Keratinocyte (primary cell): Measurements from ENCODE around the gene KLHL5. TPM values are rescaled to one million over a fixed set of nuclear protein-coding genes. Genes with fewer than 3 reads are reported as not detected.

Source experiments
- DNase-seq: peaks from one replicate; pipeline ENCODE4 v3.0.0-alpha.2; 2011; ENCODE audit warnings: low read depth, missing footprints, low spot score
- FAIRE-seq: peaks from 2 replicates; lab custom pipeline; 2011; peaks lifted over from hg19 to GRCh38; lab: Jason Lieb, UNC
- H2AFZ ChIP-seq: 2 replicates; pipeline ENCODE4 v1.6.0; 2012; ENCODE audit warnings: low read length, control low read depth, inconsistent platforms; ENCODE audit not compliant: control insufficient read depth
- H3K27ac ChIP-seq: 2 replicates; pipeline ENCODE4 v1.5.1; 2011; ENCODE audit warnings: low read length; ENCODE audit not compliant: control insufficient read depth, insufficient read depth
- H3K27me3 ChIP-seq: 3 replicates; pipeline ENCODE4 v1.6.0; 2011; ENCODE audit warnings: low read length; ENCODE audit not compliant: control insufficient read depth, insufficient read depth; ENCODE audit errors: extremely low read depth
- H3K36me3 ChIP-seq, 2 experiments: 2 replicates in 1 of 2; 3 replicates in 1 of 2; pipeline ENCODE4 v1.5.1; 2011; ENCODE audit warnings: low read length in 2 of 2, mild to moderate bottlenecking in 1 of 2; ENCODE audit not compliant: control insufficient read depth in 2 of 2, insufficient read depth in 2 of 2; ENCODE audit errors: extremely low read depth in 1 of 2
- H3K4me1 ChIP-seq: 3 replicates; pipeline ENCODE4 v1.5.1; 2011; ENCODE audit warnings: low read length; ENCODE audit not compliant: control insufficient read depth, insufficient read depth; ENCODE audit errors: extremely low read depth
- H3K4me2 ChIP-seq: 3 replicates; pipeline ENCODE4 v1.6.0; 2011; ENCODE audit warnings: low read depth, low read length; ENCODE audit not compliant: control insufficient read depth, insufficient read depth; ENCODE audit errors: extremely low read depth
- H3K4me3 ChIP-seq, 3 experiments: fragments of 200-600 bp in 1 of 3; sonication (generic) in 1 of 3; 2 replicates in 2 of 3; 3 replicates in 1 of 3; pipeline ENCODE4 v1.5.1; 2011 to 2016; ENCODE audit warnings: low read length in 3 of 3, mild to moderate bottlenecking in 3 of 3, control low read depth in 2 of 3, inconsistent platforms in 1 of 3, low read depth in 1 of 3, mixed read lengths in 1 of 3, mixed run types in 1 of 3, moderate library complexity in 1 of 3; ENCODE audit not compliant: control insufficient read depth in 2 of 3, insufficient read depth in 2 of 3; ENCODE audit errors: extremely low read depth in 1 of 3
- H3K79me2 ChIP-seq: 2 replicates; pipeline ENCODE4 v1.6.0; 2012; ENCODE audit warnings: low read length; ENCODE audit not compliant: control insufficient read depth, insufficient read depth
- H3K9ac ChIP-seq: 3 replicates; pipeline ENCODE4 v1.6.0; 2011; ENCODE audit warnings: low read length; ENCODE audit not compliant: control insufficient read depth, insufficient read depth; ENCODE audit errors: extremely low read depth
- H3K9me1 ChIP-seq: 3 replicates; pipeline ENCODE4 v1.6.0; 2011; ENCODE audit warnings: low read length; ENCODE audit not compliant: control insufficient read depth, insufficient read depth; ENCODE audit errors: extremely low read depth
- H3K9me3 ChIP-seq: 2 replicates; pipeline ENCODE4 v1.5.1; 2012; ENCODE audit warnings: low read depth, low read length; ENCODE audit not compliant: control insufficient read depth
- H4K20me1 ChIP-seq: 3 replicates; pipeline ENCODE4 v1.6.0; 2011; ENCODE audit warnings: low read length; ENCODE audit not compliant: control insufficient read depth, insufficient read depth; ENCODE audit errors: extremely low read depth
- CTCF ChIP-seq, 3 experiments: IDR thresholded peaks in 1 of 3; conservative IDR thresholded peaks in 1 of 3; optimal IDR thresholded peaks in 1 of 3; 2 replicates in 2 of 3; 3 replicates in 1 of 3; pipeline versions ENCODE3 to v1.5.1; 2011; ENCODE audit warnings: low read length in 3 of 3, mild to moderate bottlenecking in 3 of 3, moderate library complexity in 2 of 3, control low read depth in 1 of 3, inconsistent platforms in 1 of 3; ENCODE audit not compliant: insufficient read depth in 2 of 3; ENCODE audit errors: extremely low read depth in 1 of 3
- EZH2 ChIP-seq: IDR thresholded peaks from one replicate; pipeline ENCODE4 v1.6.1; 2012; ENCODE audit warnings: inconsistent platforms, mild to moderate bottlenecking, low read length, moderate library complexity
- dilution Hi-C: fragments of 300-500 bp; cut with MboI; formaldehyde crosslinking; loops from one replicate; pipeline ENCODE4 v1.7.0; 2020; ENCODE audit warnings: low sequenced_read_pairs; ENCODE audit not compliant: extremely low pct_ligation_motif_present
- polyA plus RNA-seq, 5 experiments: library from polyadenylated mRNA; depleted of rRNA in 3 of 5; stranded (reverse) in 3 of 5; stranded (forward) in 1 of 5; unstranded in 1 of 5; fragments of >200 nt; gene quantifications; 1 replicate in 1 of 5; 2 replicates in 3 of 5; 3 replicates in 1 of 5; pipeline versions ENCODE4 v1.2.1 to v1.2.3, GENCODE V29; 2011 to 2012; ENCODE audit warnings: missing spikeins in 2 of 5, low read depth in 1 of 5, low replicate concordance in 1 of 5

KLHL5 gene
- polyA plus RNA-seq, 1 donor (not counting 4 experiments of a cell fraction or from before 2014, with no cell fraction given): 25.4 TPM

GRCh38 chr4:39047681-39048080, 14.4 kb upstream of the KLHL5 start:
- H3K27ac ChIP-seq: no peak overlapping the region
- FAIRE-seq (no peak), DNase-seq (no peak)
- H3K4me1 ChIP-seq: peaks cover 16% of the 10 kb centered on the region
- no peaks in the 10 kb centered on the region for H3K27me3 ChIP-seq
- H3K9me1 ChIP-seq: no peaks in the 10 kb centered on the region
- H3K9ac ChIP-seq: no peak overlapping the region
- dilution Hi-C loops: no loop called here
- no peak for TF ChIP-seq CTCF (optimal IDR thresholded peaks at IDR 0.05 in 1 of 3, IDR thresholded peaks at IDR 0.05 in 1 of 3, conservative IDR thresholded peaks at IDR 0.05 in 1 of 3; ENCODE audit: extremely low read depth in 1 of 3, insufficient read depth in 2 of 3, low read length in 3 of 3)
- TF ChIP-seq EZH2: no peak
- no peaks in the 10 kb centered on the region for H3K9me3 ChIP-seq
- H3K36me3 ChIP-seq: no peaks in the 10 kb centered on the region
- no peak overlapping the region for H2AFZ ChIP-seq
- H3K4me2 ChIP-seq: no peak overlapping the region
- no peak overlapping the region for H3K4me3 ChIP-seq
- peaks cover 29% of the 10 kb centered on the region for H3K79me2 ChIP-seq
- H4K20me1 ChIP-seq: no peaks in the 10 kb centered on the region

GRCh38 chr4:39048311-39048710, 13.7 kb upstream of the KLHL5 start:
- H3K79me2 ChIP-seq: peaks cover 31% of the 10 kb centered on the region
- no peaks in the 10 kb centered on the region for H4K20me1 ChIP-seq
- no peaks in the 10 kb centered on the region for H3K9me1 ChIP-seq
- H2AFZ ChIP-seq: no peak overlapping the region
- no peaks in the 10 kb centered on the region for H3K36me3 ChIP-seq
- H3K27me3 ChIP-seq: no peaks in the 10 kb centered on the region
- no peaks in the 10 kb centered on the region for H3K9me3 ChIP-seq
- DNase-seq (no peak), FAIRE-seq (no peak)
- TF ChIP-seq EZH2 (no peak), CTCF (optimal IDR thresholded peaks at IDR 0.05 in 1 of 3, IDR thresholded peaks at IDR 0.05 in 1 of 3, conservative IDR thresholded peaks at IDR 0.05 in 1 of 3; ENCODE audit: extremely low read depth in 1 of 3, insufficient read depth in 2 of 3, low read length in 3 of 3) (no peak)
- peaks cover 13% of the 10 kb centered on the region for H3K4me1 ChIP-seq
- no peak overlapping the region for H3K4me2 ChIP-seq
- no peak overlapping the region for H3K27ac ChIP-seq
- no peak overlapping the region for H3K4me3 ChIP-seq
- dilution Hi-C loops: no loop called here
- H3K9ac ChIP-seq: no peak overlapping the region
